ENCODE data around the gene PDZD2.

PDZD2 gene

GRCh38 chr5:32150366-32150765, 511.4 kb downstream of the PDZD2 start:
- no peak for DNase-seq

GRCh38 chr5:32151198-32151597, 512.3 kb downstream of the PDZD2 start:
- no peak for DNase-seq

- no peak for DNase-seq
These were observed 514.8 kb downstream of the PDZD2 start for GRCh38 chr5:32153723-32154122.

GRCh38 chr5:32155211-32155610, 516.3 kb downstream of the PDZD2 start:
- no peak for DNase-seq

GRCh38 chr5:32156635-32157034, 517.7 kb downstream of the PDZD2 start:
- no peak for DNase-seq

GRCh38 chr5:32157078-32157477, 518.1 kb downstream of the PDZD2 start:
- DNase-seq, result no peak

GRCh38 chr5:32158679-32158975, 519.7 kb downstream of the PDZD2 start:
- no peak for DNase-seq

- no peak for DNase-seq
These were observed 520.6 kb downstream of the PDZD2 start for GRCh38 chr5:32159328-32160072.

- DNase-seq, result no peak
These were observed 521.3 kb downstream of the PDZD2 start for GRCh38 chr5:32160228-32160627.
